BJ (cell line): Measurements from ENCODE around the gene AHSP. TPM values are rescaled to one million over a fixed set of nuclear protein-coding genes. Genes with fewer than 3 reads are reported as not detected.
"Not testable (repeated sequence)": the region's sequence is repeated elsewhere in the genome, so short reads cannot be mapped to it uniquely, and the experiment has no call there.

ENCODE experiments used
- CTCF ChIA-PET: fragments of 350-600 bp; formaldehyde crosslinking; extraction: SDS; loops from one replicate; lab custom pipeline; 2021; ENCODE audit warnings: antibody characterized with exemption, inconsistent platforms; lab: Yijun Ruan, JAX
- POLR2A ChIA-PET: fragments of 300-600 bp; sonication (Branson Sonifier 250); formaldehyde crosslinking; extraction: SDS; loops from one replicate; lab custom pipeline; 2021; ENCODE audit warnings: antibody characterized with exemption; lab: Charles Lee
- DNase-seq: peaks from one replicate; pipeline ENCODE4 v3.0.0-alpha.2; 2011; ENCODE audit warnings: low read depth
- H3K27me3 ChIP-seq: 2 replicates; pipeline ENCODE4 v1.6.0; 2011; ENCODE audit warnings: low read length; ENCODE audit not compliant: control insufficient read depth, insufficient read depth
- H3K36me3 ChIP-seq: 2 replicates; pipeline ENCODE4 v1.5.1; 2011; ENCODE audit warnings: low read length; ENCODE audit not compliant: control insufficient read depth, insufficient read depth
- H3K4me3 ChIP-seq: 2 replicates; pipeline ENCODE4 v1.5.1; 2011; ENCODE audit warnings: low read depth, mild to moderate bottlenecking, control low read depth, low read length
- CTCF ChIP-seq: IDR thresholded peaks from 2 replicates; pipeline ENCODE4 v1.5.1; 2011; ENCODE audit warnings: low read depth, mild to moderate bottlenecking, control low read depth, inconsistent platforms, low read length, moderate library complexity; ENCODE audit not compliant: insufficient read depth
- polyA minus RNA-seq: library from RNA; depleted of rRNA, polyadenylated mRNA; stranded (reverse); fragments of >200 nt; gene quantifications from 2 replicates; pipeline ENCODE4 v1.2.3, GENCODE V29; 2011; rRNA and poly(A)+ RNA removed
- polyA plus RNA-seq: library from polyadenylated mRNA; depleted of rRNA; stranded (reverse); fragments of >200 nt; gene quantifications from 2 replicates; pipeline ENCODE4 v1.2.3, GENCODE V29; 2011; rRNA removed

The AHSP gene, protein sequence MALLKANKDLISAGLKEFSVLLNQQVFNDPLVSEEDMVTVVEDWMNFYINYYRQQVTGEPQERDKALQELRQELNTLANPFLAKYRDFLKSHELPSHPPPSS
- not detected in 2 replicates for polyA plus RNA-seq
- polyA minus RNA-seq: not detected in 2 replicates

- Histone ChIP-seq H3K27me3 (peaks cover 18% of the 10 kb centered on the region), H3K36me3 (no peaks in the 10 kb centered on the region), H3K4me3 (peak within 1 kb of the TSS; percentile 34)
- no peak for DNase-seq
- POLR2A ChIA-PET: no interaction called here
- CTCF ChIA-PET: no interaction called here
- TF ChIP-seq CTCF: no peak
Measured at GRCh38 chr16:31527734-31528274, at the start of gene AHSP. TSS of gene AHSP (plus strand) at chr16:31527900. CDS start at chr16:31528140, 240 bp downstream.

- Histone ChIP-seq H3K27me3 (no peaks in the 10 kb centered on the region), H3K36me3 (peaks cover 30% of the 10 kb centered on the region), H3K4me3 (no peak overlapping the region)
- ChIA-PET POLR2A (no interaction called here), CTCF (interaction anchor here (1.2 kb wide), 1 partner anchor 8 kb away, joined by 3 read pairs; no protein-coding TSS in a partner anchor)
- no peak for TF ChIP-seq CTCF
- DNase-seq: no peak
Measured at GRCh38 chr16:31478956-31479355, 48.7 kb upstream of the AHSP start.

GRCh38 chr16:31479751-31480150, 47.9 kb upstream of the AHSP start:
- Histone ChIP-seq H3K27me3 (no peaks in the 10 kb centered on the region), H3K4me3 (no peak overlapping the region), H3K36me3 (peaks cover 25% of the 10 kb centered on the region)
- CTCF ChIA-PET: interaction anchor here (0.7 to 1.1 kb wide), 2 partner anchors 14 to 24 kb away, joined by 3 read pairs; no protein-coding TSS in a partner anchor
- TF ChIP-seq CTCF: no peak
- POLR2A ChIA-PET: interaction anchor here (0.6 kb wide), 1 partner anchor 27 kb away, joined by 7 read pairs; no protein-coding TSS in a partner anchor
- DNase-seq: no peak

DNA sequence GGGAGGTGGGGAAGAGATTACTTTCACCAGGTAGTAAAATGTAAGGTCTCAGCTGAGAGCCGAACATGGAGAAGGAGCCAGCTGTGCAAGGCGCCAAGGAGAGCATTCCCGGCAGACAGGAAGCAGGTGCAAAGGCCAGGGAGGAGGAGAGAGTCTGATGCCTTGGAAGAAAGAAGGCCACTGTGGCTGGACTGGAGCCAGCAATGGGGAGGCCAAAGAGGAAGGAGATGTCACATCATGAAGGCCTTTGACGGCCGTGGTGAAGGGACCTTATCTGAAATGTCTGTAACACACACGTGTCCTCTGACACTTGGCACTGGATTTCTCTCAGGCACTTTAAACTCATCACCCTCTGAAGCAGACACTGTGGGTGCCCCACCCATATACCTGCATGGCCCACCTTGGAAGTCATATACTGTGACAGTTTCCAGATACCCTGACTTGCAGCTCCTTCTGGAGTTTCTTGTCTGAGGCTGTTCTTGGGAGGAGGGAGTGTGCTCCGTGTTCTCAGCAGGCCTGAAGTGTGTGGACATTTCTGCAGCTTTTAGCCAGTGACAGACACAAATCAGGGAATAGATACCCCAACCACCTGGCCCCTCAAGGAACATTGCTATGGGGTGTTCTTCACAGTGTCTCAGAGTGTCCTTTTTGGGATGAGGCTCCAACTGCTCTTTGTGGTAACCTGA, 46.7 kb upstream of the AHSP start:
- no peaks in the 10 kb centered on the region; the same call in 1 of the 2 replicates for H3K27me3 ChIP-seq
- ChIA-PET POLR2A (no interaction called here), CTCF (interaction anchor here (0.7 to 1.4 kb wide), 2 partner anchors 11 to 390 kb away, joined by 3 read pairs; no protein-coding TSS in a partner anchor)
- peaks cover 21% of the 10 kb centered on the region for H3K36me3 ChIP-seq
- no peak overlapping the region for H3K4me3 ChIP-seq
- DNase-seq: no peak
- no peak for TF ChIP-seq CTCF

- TF ChIP-seq CTCF: no peak
- H3K4me3 ChIP-seq: no peak within 1 kb of the TSS
- peaks cover 8% of the 10 kb centered on the region for H3K36me3 ChIP-seq
- POLR2A ChIA-PET: interaction anchor here (0.6 to 1.5 kb wide), 2 partner anchors 24 to 25 kb away, joined by 3 read pairs; partner anchors contain the start of gene ARMC5
- H3K27me3 ChIP-seq: peaks cover 4% of the 10 kb centered on the region; the same call in 1 of the 2 replicates
- DNase-seq: no peak
- CTCF ChIA-PET: interaction anchor here (0.9 kb wide), 1 partner anchor 23 kb away, joined by 4 read pairs; no protein-coding TSS in a partner anchor
Measured at GRCh38 chr16:31483081-31483480, 44.6 kb upstream of the AHSP start, which contains the start of gene SLC5A2. TSS of gene SLC5A2 (plus strand) at chr16:31483123. CDS start at chr16:31483137, 14 bp downstream.

- CTCF ChIA-PET, H3K36me3 ChIP-seq, DNase-seq, POLR2A ChIA-PET, H3K27me3 ChIP-seq, H3K4me3 ChIP-seq: not testable (repeated sequence)
Measured at GRCh38 chr16:31484048-31484447, 43.7 kb upstream of the AHSP start.
